ENCODE data around the gene LMNTD2.

The LMNTD2 gene

DNA sequence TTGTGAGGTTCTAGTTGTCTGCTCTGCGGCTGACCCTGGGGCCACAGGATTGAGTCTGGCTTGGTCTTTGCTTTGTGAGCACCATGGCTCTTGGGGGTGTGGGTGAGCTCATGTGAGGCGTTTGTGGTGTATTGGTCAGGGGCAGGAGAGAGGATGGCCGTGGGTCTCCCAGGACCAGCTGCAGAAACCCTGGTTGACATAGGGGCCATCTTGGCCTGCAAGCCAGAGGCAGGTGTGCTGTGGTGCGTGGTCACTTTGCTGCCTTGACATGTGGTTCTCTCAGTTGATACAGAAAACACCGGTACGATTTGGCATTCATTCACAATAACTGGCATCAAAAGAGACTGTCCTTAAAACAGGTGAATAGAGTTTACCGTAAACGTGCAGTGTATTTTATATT lies 27.0 kb upstream of the LMNTD2 start:
- no peak for DNase-seq (ENCODE audit: extremely low read depth, low read depth)
- TF ChIP-seq, protein P1, sequence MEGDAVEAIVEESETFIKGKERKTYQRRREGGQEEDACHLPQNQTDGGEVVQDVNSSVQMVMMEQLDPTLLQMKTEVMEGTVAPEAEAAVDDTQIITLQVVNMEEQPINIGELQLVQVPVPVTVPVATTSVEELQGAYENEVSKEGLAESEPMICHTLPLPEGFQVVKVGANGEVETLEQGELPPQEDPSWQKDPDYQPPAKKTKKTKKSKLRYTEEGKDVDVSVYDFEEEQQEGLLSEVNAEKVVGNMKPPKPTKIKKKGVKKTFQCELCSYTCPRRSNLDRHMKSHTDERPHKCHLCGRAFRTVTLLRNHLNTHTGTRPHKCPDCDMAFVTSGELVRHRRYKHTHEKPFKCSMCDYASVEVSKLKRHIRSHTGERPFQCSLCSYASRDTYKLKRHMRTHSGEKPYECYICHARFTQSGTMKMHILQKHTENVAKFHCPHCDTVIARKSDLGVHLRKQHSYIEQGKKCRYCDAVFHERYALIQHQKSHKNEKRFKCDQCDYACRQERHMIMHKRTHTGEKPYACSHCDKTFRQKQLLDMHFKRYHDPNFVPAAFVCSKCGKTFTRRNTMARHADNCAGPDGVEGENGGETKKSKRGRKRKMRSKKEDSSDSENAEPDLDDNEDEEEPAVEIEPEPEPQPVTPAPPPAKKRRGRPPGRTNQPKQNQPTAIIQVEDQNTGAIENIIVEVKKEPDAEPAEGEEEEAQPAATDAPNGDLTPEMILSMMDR (IDR thresholded peaks at IDR 0.05; ENCODE audit: low read depth, low read length): no peak

DNA sequence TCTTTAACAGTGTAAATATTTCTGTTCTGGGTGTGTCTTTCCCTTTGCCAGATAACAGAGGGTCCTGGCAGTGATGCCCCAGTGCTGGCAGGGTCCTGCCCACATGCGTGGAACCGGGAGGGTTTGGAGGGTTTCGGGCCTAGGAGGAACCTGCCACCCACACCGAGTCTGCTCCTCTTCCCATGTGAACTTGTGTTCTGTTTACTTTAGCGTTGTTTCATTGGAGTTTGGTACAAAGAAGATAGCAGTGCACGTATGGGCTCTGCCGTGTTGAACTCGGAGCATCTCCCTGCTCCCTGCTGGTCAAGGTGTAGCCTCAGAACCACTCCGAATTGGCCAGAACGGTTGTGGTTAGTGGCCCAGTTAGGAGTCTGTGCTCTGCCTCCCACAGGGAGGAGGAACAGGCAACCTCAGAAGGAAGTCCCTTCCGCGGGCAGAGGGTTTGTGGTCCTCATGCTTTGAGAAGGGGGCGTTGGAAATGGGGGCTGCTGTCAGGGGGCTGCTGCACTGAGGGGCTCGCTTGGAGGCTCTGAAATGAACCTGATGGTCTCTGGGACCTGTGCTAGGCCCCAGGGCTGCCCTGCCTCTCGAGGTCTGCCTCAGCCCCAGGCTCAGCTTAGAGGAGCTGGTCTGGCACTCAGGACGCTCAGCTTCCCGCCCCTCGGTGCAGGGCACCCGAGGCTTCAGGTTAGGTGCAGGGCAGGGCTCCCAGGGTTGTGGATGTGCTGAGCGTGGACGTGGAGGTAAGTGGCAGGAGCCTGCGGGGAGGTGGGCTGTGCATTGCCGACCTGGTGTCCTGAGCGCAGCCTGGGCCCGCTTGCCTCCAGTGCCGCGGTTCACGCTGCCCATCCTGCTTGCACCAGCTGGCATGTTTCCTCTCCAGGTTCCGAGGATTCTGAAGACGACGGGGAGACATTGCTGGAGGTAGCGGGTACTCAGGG lies 26.1 kb upstream of the LMNTD2 start:
- TF ChIP-seq, protein P1 (IDR thresholded peaks at IDR 0.05; ENCODE audit: low read depth, low read length): no peak
- DNase-seq (ENCODE audit: extremely low read depth, low read depth): no peak

GRCh38 chr11:584287-584686 lies 23.7 kb upstream of the LMNTD2 start:
- TF ChIP-seq, protein P1 (IDR thresholded peaks at IDR 0.05; ENCODE audit: low read depth, low read length): no peak
- DNase-seq (ENCODE audit: extremely low read depth, low read depth): no peak

DNA sequence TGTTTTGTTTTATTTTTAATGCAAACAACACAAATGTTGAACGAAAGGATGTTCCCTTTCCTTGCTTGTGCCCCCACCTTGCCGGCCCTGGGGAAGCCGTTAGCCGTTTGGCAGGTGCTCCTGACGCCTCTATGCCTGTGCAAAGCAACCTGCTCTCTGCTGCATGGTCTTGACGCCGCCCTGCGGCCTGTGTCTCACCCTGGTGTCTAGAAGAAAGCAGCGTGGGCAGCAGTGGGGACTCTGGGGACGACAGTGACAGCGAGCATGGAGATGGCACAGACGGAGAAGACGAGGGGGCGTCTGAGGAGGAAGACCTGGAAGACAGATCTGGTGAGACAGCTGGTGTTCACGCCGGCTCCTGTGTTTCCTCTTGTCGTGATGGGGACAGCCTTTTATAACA lies 21.2 kb upstream of the LMNTD2 start:
- TF ChIP-seq, protein P1 (IDR thresholded peaks at IDR 0.05; ENCODE audit: low read depth, low read length): no peak
- no peak for DNase-seq (ENCODE audit: extremely low read depth, low read depth)

GRCh38 chr11:581342-581741 lies 20.8 kb upstream of the LMNTD2 start:
- TF ChIP-seq, protein P1 (IDR thresholded peaks at IDR 0.05; ENCODE audit: low read depth, low read length): no peak

DNA sequence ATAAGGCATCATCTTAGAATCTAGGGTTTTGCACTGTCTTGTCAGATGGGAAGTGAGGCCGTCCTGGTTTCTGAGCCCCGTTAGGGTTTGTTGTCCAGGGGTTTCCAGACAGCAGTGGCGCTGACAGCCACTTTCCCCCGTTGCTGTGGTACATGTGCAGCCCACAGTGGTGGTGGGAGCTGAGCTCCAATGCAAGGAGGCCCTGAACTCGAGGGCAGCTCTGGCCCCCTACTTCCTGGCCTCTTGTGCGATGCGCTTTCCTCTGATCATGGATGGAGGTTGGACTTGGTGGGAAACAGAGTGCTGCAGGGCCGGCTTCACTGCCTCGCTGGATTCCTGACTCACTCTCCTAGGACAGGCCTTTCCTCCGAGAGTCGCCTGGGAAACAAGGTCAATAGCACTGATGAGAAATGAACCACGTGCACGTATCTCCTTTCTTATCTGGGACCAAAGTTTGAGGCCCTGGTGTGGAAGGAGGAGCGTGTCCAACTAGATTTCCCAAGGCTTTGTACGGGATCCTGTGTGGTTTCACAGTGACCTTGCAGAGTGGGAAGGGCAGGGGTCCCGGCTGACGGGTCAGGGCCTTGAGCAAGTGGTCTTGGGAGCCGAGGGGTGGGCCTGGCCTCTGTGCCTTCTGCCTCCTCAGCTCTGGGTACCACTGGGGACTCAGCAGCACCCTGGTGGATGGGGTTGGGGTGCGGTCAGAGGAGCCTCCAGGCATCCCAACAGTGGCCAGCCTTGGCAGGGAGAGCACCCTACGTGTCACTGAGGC lies 19.5 kb upstream of the LMNTD2 start:
- TF ChIP-seq, protein P1 (IDR thresholded peaks at IDR 0.05; ENCODE audit: low read depth, low read length): no peak
- DNase-seq (ENCODE audit: extremely low read depth, low read depth): no peak

More at GRCh38 chr11:581342-581741, 20.8 kb upstream of the LMNTD2 start:
- no peak for DNase-seq (ENCODE audit: extremely low read depth, low read depth)

All from AG09319 (cell line).